Fibroblast of the aortic adventitia (primary cell): ENCODE results near the gene NKD2. TPM values are rescaled to one million over a fixed set of nuclear protein-coding genes. Genes with fewer than 3 reads are reported as not detected.
A peak's percentile ranks its signal among the peaks of the same experiment; 100 is the strongest.

ENCODE experiments used
- DNase-seq: peaks from one replicate; pipeline ENCODE4 v3.0.0-alpha.2; 2010; ENCODE audit warnings: low read depth
- H3K4me3 ChIP-seq: 2 replicates; pipeline ENCODE4 v1.5.1; 2011; ENCODE audit warnings: low read depth, mild to moderate bottlenecking, control low read depth, low read length, moderate library complexity
- CTCF ChIP-seq: IDR thresholded peaks from 2 replicates; pipeline ENCODE4 v1.5.1; 2011; ENCODE audit warnings: mild to moderate bottlenecking, low read length, control low read depth, inconsistent platforms; ENCODE audit not compliant: insufficient read depth
- total RNA-seq: library from RNA; depleted of rRNA; stranded (reverse); fragments of >200 nt; gene quantifications from 2 replicates; pipeline ENCODE4 v1.2.3, GENCODE V29; 2012; ENCODE audit warnings: low replicate concordance

Gene NKD2
- total RNA-seq, 1 donor, result 0.81 TPM

GRCh38 chr5:983238-983524, 25.4 kb upstream of the NKD2 start:
- DNase-seq, result no peak
- H3K4me3 ChIP-seq, result no peak overlapping the region
- no peak for TF ChIP-seq CTCF

GRCh38 chr5:983568-983967, 25.0 kb upstream of the NKD2 start:
- no peak for TF ChIP-seq CTCF
- DNase-seq, result no peak
- H3K4me3 ChIP-seq, result no peak overlapping the region

DNA sequence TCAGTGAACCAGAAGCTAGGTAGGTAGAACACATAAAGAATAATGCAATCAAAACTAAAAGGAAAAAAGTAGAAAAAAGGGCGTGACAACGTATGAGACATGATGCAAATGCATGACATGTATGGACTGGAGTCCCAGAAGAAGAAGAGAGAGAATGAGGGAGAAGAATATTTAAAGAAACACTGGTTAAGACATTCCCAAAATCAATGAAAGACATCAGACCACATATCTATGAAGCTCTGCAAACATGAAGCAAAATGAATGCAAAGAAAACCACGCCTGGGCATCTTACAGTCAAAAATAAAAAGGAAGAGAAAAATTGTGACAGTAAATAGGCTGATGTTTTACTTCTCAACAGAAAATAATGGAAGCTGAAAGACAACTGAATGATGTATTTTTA, 23.8 kb upstream of the NKD2 start:
- no peak for DNase-seq
- no peak overlapping the region for H3K4me3 ChIP-seq
- no peak for TF ChIP-seq CTCF

DNA sequence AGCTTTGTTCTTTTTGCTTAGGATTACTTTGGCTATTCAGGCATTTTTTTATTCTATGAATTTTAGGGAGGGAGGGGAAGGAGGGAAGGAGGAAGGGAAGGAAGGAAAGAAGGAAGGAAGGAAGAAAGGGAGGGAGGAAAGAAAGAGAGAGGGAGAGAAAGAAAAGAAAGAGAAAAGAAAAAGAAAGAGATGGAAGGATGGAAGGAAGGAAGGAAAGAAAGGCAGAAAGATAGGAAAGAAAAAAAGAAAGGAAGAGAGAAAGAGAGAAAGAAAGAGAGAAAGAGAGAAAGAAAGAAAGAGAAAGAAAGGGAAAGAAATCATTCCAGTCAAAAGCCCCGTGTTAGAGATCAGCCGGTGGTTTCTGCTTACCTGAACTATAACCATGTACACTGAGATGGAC, 20.8 kb upstream of the NKD2 start:
- no peak for TF ChIP-seq CTCF
- no peak for DNase-seq

GRCh38 chr5:988322-988721, 20.3 kb upstream of the NKD2 start:
- no peak for DNase-seq
- H3K4me3 ChIP-seq, result no peak overlapping the region
- no peak for TF ChIP-seq CTCF

More for the DNA sequence above, 20.8 kb upstream of the NKD2 start:
- no peak overlapping the region for H3K4me3 ChIP-seq

GRCh38 chr5:989961-990530, 18.6 kb upstream of the NKD2 start:
- no peak for DNase-seq
- no peak overlapping the region for H3K4me3 ChIP-seq
- peak; percentile 17 for TF ChIP-seq CTCF
